ENCODE data around the gene CENPF. TPM values are rescaled to one million over a fixed set of nuclear protein-coding genes. Genes with fewer than 3 reads are reported as not detected.
"Not testable (repeated sequence)": the region's sequence is repeated elsewhere in the genome, so short reads cannot be mapped to it uniquely, and the experiment has no call there.

Gene CENPF
- total RNA-seq, 1 donor from 2014 or later, result 0.97 TPM

- DNase-seq (ENCODE audit: missing footprints); intact Hi-C loops (cut with DNase I); ATAC-seq: not testable (repeated sequence)
Observed at GRCh38 chr1:214608216-214608783, 5.3 kb downstream of the CENPF start.

DNA sequence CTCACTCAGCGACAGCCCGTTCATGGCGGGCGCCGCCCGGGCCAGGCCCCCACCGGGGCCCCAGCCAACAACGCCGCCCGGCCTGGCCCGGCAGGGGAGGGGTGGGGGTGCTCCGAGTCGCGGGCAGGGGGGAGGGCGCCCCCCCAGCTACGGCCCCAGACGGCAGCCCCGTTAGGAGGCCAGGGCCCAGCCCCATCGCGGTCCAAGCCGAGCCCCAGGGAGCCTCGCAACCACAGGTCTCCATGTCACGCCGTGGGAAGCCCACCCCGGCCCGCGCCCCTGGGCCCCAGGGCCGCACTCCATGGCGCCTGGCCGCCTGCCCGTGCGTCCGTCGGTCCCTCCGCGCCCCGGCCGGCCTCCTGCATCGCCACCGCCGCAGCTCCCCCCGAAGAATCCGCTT, 5.8 kb downstream of the CENPF start:
- ATAC-seq; DNase-seq (ENCODE audit: missing footprints); intact Hi-C loops (cut with DNase I): not testable (repeated sequence)

DNA sequence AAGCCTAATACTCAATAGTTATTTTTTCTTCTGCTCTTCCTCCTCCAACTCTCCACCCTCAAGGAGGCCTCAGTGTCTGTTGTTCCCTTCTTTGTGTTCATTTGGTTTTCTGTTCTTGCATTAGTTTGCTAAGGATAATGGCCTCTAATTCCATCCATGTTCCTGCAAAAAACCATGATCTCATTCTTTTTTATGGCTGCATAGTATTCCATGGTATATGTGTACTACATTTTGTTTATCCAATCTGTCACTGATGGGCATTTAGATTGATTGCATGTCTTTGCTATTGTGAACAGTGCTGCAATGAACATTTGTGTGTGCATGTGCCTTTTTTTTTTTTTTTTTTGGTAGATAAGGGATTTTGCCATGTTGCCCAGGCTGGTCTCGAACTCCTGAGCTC, 6.7 kb downstream of the CENPF start:
- no peak for DNase-seq (ENCODE audit: missing footprints)
- intact Hi-C loops (cut with DNase I), result no loop called here
- no peak for ATAC-seq

DNA sequence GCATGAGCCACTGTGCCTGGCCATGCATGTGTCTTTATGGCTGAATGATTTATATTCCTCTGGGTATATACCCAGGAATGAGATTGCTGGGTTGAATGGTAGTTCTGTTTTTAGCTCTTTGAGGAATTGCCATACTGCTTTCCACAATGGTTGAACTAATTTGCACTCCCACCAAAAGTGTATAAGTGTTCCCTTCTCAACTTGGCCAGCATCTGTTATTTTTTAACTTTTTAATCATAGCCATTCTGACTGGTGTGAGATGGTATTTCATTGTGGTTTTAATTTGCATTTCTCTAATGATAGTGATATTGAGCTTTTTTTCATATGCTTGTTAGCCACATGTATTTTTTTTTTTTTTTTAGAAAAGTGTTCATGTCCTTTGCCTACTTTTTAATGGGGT, 7.1 kb downstream of the CENPF start:
- not testable (repeated sequence) for ATAC-seq; DNase-seq (ENCODE audit: missing footprints)

GRCh38 chr1:214615109-214615508, 12.1 kb downstream of the CENPF start:
- ATAC-seq (no peak), DNase-seq (ENCODE audit: missing footprints) (no peak)
- intact Hi-C loops (cut with DNase I), result no loop called here

More for the DNA sequence above, 7.1 kb downstream of the CENPF start:
- intact Hi-C loops (cut with DNase I), result not testable (repeated sequence)

GRCh38 chr1:214615871-214616270, 12.9 kb downstream of the CENPF start:
- ATAC-seq (no peak), DNase-seq (ENCODE audit: missing footprints) (no peak)
- intact Hi-C loops (cut with DNase I), result no loop called here

DNA sequence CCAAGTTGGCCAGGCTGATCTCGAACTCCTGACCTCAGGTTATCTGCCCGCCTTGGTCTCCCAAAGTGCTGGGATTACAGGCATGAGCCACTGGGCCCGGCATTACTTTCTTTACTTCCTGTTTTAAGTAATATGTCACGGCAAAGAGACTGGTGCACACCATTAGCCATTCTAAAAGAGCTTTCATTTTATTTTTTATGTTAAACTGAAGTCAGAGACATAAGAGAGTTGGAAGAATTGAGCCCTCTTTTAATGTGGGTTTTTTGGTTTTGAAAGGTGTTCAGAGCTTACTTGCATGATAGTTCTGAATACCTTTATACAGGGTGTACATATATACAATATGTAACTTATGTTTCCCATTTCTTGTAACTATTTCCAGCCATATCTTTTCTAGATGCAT, 14.3 kb downstream of the CENPF start:
- ATAC-seq (no peak), DNase-seq (ENCODE audit: missing footprints) (no peak)
- intact Hi-C loops (cut with DNase I), result no loop called here

DNA sequence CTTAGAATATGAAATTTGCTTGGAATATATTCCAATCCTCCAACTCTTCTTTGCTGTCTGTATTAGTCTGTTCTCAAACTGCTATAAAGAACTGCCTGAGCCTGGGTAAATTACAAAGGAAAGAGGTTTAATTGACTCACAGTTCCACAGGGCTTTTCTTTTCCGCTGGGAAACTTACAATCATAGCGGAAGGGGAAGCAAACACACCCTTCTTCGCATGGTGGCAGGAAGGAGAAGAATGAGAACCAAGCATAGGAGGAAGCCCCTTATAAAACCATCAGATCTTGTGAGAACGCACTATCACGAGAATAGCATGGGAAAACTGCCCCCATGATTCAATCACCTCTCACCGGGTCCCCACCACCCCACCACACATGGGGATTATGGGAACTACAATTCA, 14.8 kb downstream of the CENPF start:
- DNase-seq (ENCODE audit: missing footprints) (no peak), ATAC-seq (no peak)
- intact Hi-C loops (cut with DNase I), result no loop called here

DNA sequence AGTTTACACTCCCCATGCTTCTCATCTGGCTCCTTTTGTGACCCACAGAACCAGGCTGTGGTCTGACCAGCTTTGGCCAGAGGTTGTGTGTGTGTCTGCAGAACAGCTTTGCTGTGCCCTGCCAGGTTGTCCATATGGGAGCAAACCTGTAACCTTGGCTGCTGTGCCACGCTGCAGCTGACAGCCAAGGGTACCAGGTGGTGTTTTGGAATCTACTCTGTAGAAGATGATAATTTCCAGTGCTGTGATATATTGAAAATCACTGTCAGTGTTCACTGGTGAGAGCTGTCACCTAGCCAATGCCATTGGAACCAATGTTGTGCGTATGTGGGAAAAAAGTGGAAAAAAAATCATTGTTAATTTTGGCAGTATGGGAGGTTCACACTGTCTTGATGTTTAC, 18.2 kb downstream of the CENPF start:
- intact Hi-C loops (cut with DNase I), result loop anchor here (10.0 kb wide), 1 partner anchor 904 kb away; no protein-coding TSS in a partner anchor
- DNase-seq (ENCODE audit: missing footprints) (no peak), ATAC-seq (no peak)

GRCh38 chr1:214623430-214623829, 20.4 kb downstream of the CENPF start:
- DNase-seq (ENCODE audit: missing footprints) (no peak), ATAC-seq (no peak)
- intact Hi-C loops (cut with DNase I), result loop anchor here (10.0 kb wide), 1 partner anchor 901 kb away; no protein-coding TSS in a partner anchor

- ATAC-seq, result no peak
- intact Hi-C loops (cut with DNase I), result no loop called here
- DNase-seq (ENCODE audit: missing footprints), result no peak
Observed at GRCh38 chr1:214632091-214632490, 29.1 kb downstream of the CENPF start.

DNA sequence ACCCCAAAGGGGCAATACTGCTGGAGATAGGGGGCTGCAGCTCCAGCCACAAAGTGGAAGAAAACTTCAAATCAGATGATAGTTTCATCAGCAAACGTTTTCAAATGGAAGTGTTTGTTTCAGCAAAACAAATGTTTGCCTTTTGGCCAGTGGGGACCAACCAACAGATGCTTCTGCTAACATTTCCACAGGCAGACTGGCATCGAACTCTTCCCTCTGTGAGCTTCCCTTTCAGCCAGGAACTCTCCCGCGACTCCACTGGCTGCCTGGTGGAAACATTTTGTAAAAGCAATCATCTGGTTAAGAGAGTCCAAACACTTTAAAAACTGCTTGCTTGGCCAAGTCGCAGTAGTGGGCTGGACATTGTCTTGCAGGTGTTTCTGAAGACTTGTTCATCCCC, 30.7 kb downstream of the CENPF start:
- DNase-seq (ENCODE audit: missing footprints) (no peak), ATAC-seq (no peak)
- intact Hi-C loops (cut with DNase I), result no loop called here

DNA sequence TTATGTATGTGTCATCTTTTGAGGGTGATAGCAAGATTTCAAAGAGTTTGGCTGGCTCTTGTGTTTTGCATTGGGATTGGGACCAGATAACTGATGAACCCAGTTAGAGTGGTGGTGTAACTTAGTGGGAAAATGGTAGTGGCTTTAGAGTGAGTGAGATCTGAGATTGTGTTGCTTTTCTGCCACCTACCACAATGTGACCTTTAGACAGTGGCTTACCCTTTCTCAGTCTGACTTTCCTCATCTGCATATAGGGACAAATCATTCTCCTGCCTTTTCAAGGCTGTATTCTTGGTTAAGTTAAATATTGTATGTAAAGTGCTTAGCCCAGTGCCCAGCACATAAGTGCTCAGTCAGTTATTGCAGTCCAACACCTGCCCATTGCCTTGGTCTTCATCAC, 31.3 kb downstream of the CENPF start:
- ATAC-seq (no peak), DNase-seq (ENCODE audit: missing footprints) (no peak)
- intact Hi-C loops (cut with DNase I), result no loop called here

GRCh38 chr1:214635086-214635485, 32.1 kb downstream of the CENPF start:
- intact Hi-C loops (cut with DNase I), result no loop called here
- DNase-seq (ENCODE audit: missing footprints) (no peak), ATAC-seq (no peak)

DNA sequence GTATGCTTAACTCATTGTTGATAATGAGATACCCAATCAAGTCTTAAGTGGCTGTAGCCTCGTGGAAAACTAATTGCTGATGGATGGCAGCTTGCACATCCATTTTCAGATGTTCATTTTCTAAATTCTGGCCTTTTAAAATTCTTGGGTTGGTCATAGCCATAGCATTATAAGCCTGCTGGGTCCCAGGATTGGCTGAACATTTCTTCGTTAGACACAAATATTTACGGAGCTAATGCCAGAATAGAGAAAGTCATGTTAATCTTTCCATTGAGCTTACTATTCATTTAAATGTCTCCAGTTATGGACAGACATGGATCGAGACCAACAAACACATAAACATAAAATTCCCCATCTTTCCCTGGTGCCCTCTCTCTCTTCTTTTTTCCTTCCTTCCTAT, 32.5 kb downstream of the CENPF start:
- no peak for ATAC-seq
- no peak for DNase-seq (ENCODE audit: missing footprints)
- intact Hi-C loops (cut with DNase I), result no loop called here

- no peak for DNase-seq (ENCODE audit: missing footprints)
- ATAC-seq, result no peak
- intact Hi-C loops (cut with DNase I), result no loop called here
Observed at GRCh38 chr1:214636436-214636835, 33.4 kb downstream of the CENPF start.

- DNase-seq (ENCODE audit: missing footprints), result no peak
- no peak for ATAC-seq
- intact Hi-C loops (cut with DNase I), result no loop called here
Observed at GRCh38 chr1:214637125-214637524, 34.1 kb downstream of the CENPF start.

GRCh38 chr1:214637722-214638458, 34.9 kb downstream of the CENPF start:
- intact Hi-C loops (cut with DNase I), result no loop called here
- ATAC-seq, result no peak
- DNase-seq (ENCODE audit: missing footprints), result no peak

- DNase-seq (ENCODE audit: missing footprints), result no peak
- ATAC-seq, result no peak
- intact Hi-C loops (cut with DNase I), result no loop called here
Observed at GRCh38 chr1:214638459-214638807, 35.4 kb downstream of the CENPF start.

DNA sequence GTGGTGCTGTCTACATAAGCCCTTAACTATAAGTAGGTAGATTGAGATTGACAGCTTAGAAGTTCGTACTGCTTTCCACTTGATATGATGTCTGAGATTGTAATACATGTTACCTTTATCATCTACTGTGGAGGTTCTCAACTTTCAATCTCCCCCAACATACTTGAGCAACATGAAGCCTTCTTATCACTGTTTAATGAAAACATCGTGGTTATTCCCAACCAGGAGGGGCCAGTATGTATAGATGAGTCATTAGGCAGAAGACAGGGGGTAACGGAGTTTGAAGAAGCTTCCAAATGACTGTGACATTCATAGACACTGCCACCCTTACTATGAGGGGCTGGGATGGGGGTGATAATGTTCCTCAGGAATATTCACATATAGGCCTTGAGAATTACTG, 36.0 kb downstream of the CENPF start:
- intact Hi-C loops (cut with DNase I), result no loop called here
- no peak for ATAC-seq
- no peak for DNase-seq (ENCODE audit: missing footprints)
